Measurements from ENCODE around the gene SRF.

DNA sequence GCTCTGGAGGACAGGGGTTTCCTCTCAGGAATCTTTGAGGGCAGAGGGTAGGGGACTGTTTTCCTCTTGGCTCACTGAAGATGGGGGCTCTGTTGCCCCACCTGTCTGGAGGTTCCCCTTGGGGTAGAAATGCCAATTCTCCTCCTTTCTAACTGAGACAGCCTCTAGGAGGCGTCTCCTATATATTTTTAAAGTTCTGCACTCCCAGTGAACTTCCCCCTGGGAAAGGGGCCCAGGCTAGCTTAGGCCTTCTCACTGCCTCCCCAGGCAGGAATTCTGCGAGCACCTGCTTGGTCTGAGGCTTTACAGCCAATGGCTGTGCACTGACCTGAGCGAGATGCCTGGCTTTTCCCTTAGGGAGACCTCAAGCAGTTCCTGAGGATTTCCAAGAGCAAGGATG lies 24.8 kb upstream of the SRF start:
- TF ChIP-seq, protein P1, sequence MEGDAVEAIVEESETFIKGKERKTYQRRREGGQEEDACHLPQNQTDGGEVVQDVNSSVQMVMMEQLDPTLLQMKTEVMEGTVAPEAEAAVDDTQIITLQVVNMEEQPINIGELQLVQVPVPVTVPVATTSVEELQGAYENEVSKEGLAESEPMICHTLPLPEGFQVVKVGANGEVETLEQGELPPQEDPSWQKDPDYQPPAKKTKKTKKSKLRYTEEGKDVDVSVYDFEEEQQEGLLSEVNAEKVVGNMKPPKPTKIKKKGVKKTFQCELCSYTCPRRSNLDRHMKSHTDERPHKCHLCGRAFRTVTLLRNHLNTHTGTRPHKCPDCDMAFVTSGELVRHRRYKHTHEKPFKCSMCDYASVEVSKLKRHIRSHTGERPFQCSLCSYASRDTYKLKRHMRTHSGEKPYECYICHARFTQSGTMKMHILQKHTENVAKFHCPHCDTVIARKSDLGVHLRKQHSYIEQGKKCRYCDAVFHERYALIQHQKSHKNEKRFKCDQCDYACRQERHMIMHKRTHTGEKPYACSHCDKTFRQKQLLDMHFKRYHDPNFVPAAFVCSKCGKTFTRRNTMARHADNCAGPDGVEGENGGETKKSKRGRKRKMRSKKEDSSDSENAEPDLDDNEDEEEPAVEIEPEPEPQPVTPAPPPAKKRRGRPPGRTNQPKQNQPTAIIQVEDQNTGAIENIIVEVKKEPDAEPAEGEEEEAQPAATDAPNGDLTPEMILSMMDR (conservative IDR thresholded peaks at IDR 0.05; ENCODE audit: low read depth, low read length) = no peak
- TF ChIP-seq EZH2 (IDR thresholded peaks at IDR 0.05; ENCODE audit: borderline replicate concordance, low read depth, low read length, poor library complexity, severe bottlenecking) = no peak

Data from A673 (cell line).